OCI-LY7 (cell line): Measurements from ENCODE around the gene CD28. TPM values are rescaled to one million over a fixed set of nuclear protein-coding genes. Genes with fewer than 3 reads are reported as not detected.

Experiments used
- BruUV-seq: library from RNA; stranded (reverse); fragments of 400-500 nt; replicated peaks from 2 replicates; lab custom pipeline; 2021; lab: Mats Ljungman, UMichigan
- CTCF ChIA-PET: fragments of 300-600 bp; sonication (Branson Sonifier 250); formaldehyde crosslinking; loops from one replicate; lab custom pipeline; 2022; ENCODE audit warnings: antibody characterized with exemption; ENCODE audit not compliant: unreplicated experiment; lab: Charles Lee
- POLR2A ChIA-PET: fragments of 300-600 bp; sonication (Branson Sonifier 250); formaldehyde crosslinking; loops from one replicate; lab custom pipeline; 2022; ENCODE audit warnings: antibody characterized with exemption; lab: Charles Lee
- DNase-seq: peaks from one replicate; pipeline ENCODE4 v3.0.0-alpha.2; 2015; ENCODE audit warnings: low spot score
- H2AFZ ChIP-seq: fragments of 200-600 bp; sonication (generic), shearing (Covaris generic); 2 replicates; pipeline ENCODE4 v1.6.1; 2014; ENCODE audit warnings: mild to moderate bottlenecking, antibody characterized with exemption, low read length, moderate library complexity
- H3K27ac ChIP-seq: fragments of 200-600 bp; sonication (generic); 2 replicates; pipeline ENCODE4 v1.5.1; 2014; ENCODE audit warnings: mixed run types, low read depth, mild to moderate bottlenecking, moderate library complexity, low read length, inconsistent platforms; ENCODE audit not compliant: poor library complexity, severe bottlenecking
- H3K36me3 ChIP-seq: fragments of 200-600 bp; sonication (generic); 2 replicates; pipeline ENCODE4 v1.6.1; 2014; ENCODE audit warnings: mild to moderate bottlenecking, antibody characterized with exemption, low read length, moderate library complexity, mixed read lengths; ENCODE audit not compliant: insufficient read depth
- H3K4me1 ChIP-seq: fragments of 200-600 bp; sonication (generic); 2 replicates; pipeline ENCODE4 v1.5.1; 2014; ENCODE audit warnings: mild to moderate bottlenecking, low read length; ENCODE audit not compliant: insufficient read depth, poor library complexity, severe bottlenecking
- H3K4me2 ChIP-seq: fragments of 200-600 bp; sonication (generic); 2 replicates; pipeline ENCODE4 v1.6.1; 2014; ENCODE audit warnings: mild to moderate bottlenecking, low read length
- H3K4me3 ChIP-seq: fragments of 200-600 bp; sonication (generic); 2 replicates; pipeline ENCODE4 v1.5.1; 2014; ENCODE audit warnings: mild to moderate bottlenecking, low read depth, low read length; ENCODE audit not compliant: poor library complexity, severe bottlenecking
- H3K79me2 ChIP-seq: fragments of 200-600 bp; sonication (generic); 2 replicates; pipeline ENCODE4 v1.6.1; 2016; ENCODE audit warnings: low read depth, mild to moderate bottlenecking, low read length, moderate library complexity, mixed read lengths; ENCODE audit not compliant: insufficient read depth
- H3K9me2 ChIP-seq: fragments of 200-600 bp; sonication (generic); 2 replicates; pipeline ENCODE4 v1.6.1; 2016; ENCODE audit warnings: mild to moderate bottlenecking, low read length, mixed read lengths; ENCODE audit not compliant: insufficient read depth
- H3K9me3 ChIP-seq: fragments of 200-600 bp; sonication (generic); 2 replicates; pipeline ENCODE4 v1.6.1; 2014; ENCODE audit warnings: mild to moderate bottlenecking, mixed run types, low read length, mixed read lengths
- H4K20me1 ChIP-seq: fragments of 200-600 bp; sonication (generic); 2 replicates; pipeline ENCODE4 v1.6.1; 2014; ENCODE audit warnings: mild to moderate bottlenecking, antibody characterized with exemption, low read length, moderate library complexity, mixed read lengths; ENCODE audit not compliant: insufficient read depth
- EZH2phosphoT487 ChIP-seq: fragments of 200-600 bp; sonication (generic); IDR thresholded peaks from 2 replicates; pipeline ENCODE4 v1.6.1; 2018; ENCODE audit warnings: low read depth, borderline replicate concordance, mild to moderate bottlenecking, mixed run types, antibody characterized with exemption, low read length, moderate library complexity, mixed read lengths
- intact Hi-C: fragments of 100-400 bp; cut with micrococcal nuclease; formaldehyde crosslinking; loops from one replicate; pipeline ENCODE4 v1.10.0; 2022; ENCODE audit not compliant: unreplicated experiment
- total RNA-seq, 2 experiments: library from RNA; depleted of rRNA in 1 of 2; stranded (reverse); fragments of >200 nt in 1 of 2; shearing (Covaris generic) in 1 of 2; gene quantifications; 2 replicates each; pipeline ENCODE4 v1.2.3, GENCODE V29; 2014 to 2022
- TF ChIP-seq, protein P1 (sequence below): fragments of 200-600 bp; sonication (generic); conservative IDR thresholded peaks from 2 replicates; pipeline ENCODE4 v1.5.1; 2014; ENCODE audit warnings: mild to moderate bottlenecking, antibody characterized with exemption, low read length, moderate library complexity, mixed read lengths

CD28 gene
- total RNA-seq, 2 experiments from 2014 or later: 0.92 to 44.6 TPM

DNA sequence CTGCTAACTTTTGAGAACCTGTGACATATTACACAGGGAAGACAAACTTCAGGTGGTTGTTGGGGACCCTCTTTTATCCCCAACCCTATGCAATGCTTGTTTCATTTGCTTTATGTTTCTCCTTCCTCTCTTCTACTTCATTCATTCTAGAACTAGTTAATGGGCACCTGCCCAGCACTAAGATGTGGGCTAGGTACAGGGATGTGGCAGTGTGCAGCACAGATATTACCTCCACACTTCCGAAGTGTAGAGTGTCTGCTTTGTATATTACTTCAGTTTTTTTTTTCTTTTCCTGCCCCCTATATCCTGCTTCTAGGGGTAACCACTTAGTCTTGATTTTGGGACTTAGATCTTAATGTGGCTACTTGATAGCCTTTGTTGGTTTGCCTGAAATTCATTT lies 35.1 kb downstream of the CD28 start:
- Histone ChIP-seq H2AFZ (peak overlapping the region; percentile 41; the same call in 1 of the 2 replicates), H3K36me3 (peaks cover 49% of the 10 kb centered on the region), H4K20me1 (no peaks in the 10 kb centered on the region), H3K27ac (peak overlapping the region; percentile 44), H3K4me1 (peaks cover 24% of the 10 kb centered on the region), H3K9me2 (no peaks in the 10 kb centered on the region), H3K9me3 (peaks cover 6% of the 10 kb centered on the region; the same call in 1 of the 2 replicates), H3K79me2 (no peaks in the 10 kb centered on the region), H3K4me2 (peak overlapping the region; percentile 54), H3K4me3 (peak overlapping the region; percentile 9)
- no peak for TF ChIP-seq EZH2phosphoT487
- TF ChIP-seq, protein P1, sequence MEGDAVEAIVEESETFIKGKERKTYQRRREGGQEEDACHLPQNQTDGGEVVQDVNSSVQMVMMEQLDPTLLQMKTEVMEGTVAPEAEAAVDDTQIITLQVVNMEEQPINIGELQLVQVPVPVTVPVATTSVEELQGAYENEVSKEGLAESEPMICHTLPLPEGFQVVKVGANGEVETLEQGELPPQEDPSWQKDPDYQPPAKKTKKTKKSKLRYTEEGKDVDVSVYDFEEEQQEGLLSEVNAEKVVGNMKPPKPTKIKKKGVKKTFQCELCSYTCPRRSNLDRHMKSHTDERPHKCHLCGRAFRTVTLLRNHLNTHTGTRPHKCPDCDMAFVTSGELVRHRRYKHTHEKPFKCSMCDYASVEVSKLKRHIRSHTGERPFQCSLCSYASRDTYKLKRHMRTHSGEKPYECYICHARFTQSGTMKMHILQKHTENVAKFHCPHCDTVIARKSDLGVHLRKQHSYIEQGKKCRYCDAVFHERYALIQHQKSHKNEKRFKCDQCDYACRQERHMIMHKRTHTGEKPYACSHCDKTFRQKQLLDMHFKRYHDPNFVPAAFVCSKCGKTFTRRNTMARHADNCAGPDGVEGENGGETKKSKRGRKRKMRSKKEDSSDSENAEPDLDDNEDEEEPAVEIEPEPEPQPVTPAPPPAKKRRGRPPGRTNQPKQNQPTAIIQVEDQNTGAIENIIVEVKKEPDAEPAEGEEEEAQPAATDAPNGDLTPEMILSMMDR: no peak
- no TSS peak for BruUV-seq
- ChIA-PET CTCF (interaction anchor here (1.2 kb wide), 1 partner anchor 13 kb away, joined by 4 read pairs; no protein-coding TSS in a partner anchor), POLR2A (interaction anchor here (0.7 to 4.6 kb wide), 11 partner anchors 7 to 272 kb away, joined by 3 to 21 read pairs (median 5); partner anchors contain the start of gene CTLA4)
- DNase-seq: peak; percentile 13
- intact Hi-C loops: no loop called here

DNA sequence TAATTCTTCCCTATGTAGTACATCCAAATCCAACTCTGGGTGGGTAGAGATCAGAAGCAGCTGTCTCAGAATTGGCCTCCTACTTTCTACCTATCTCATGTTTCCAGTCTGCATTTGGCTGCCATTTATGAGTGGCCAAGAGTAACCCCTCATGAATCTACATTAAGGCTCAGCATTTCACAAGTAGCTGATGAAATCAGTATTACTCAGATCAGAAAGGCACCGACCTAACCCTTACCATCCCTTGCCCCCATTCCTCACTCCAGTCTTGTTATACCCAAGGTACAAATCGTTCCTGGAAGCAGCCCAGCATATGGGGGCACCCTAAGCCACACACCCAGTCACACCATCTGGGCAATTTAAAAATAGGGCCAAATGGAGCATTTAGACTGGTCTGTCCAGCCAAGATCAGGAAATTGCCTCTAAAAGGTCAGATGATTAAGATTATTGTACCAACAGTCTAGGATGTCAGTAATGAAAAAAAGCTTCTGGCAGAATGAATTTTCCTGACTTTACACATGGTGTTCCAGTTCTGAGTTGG lies 37.1 kb downstream of the CD28 start:
- TF ChIP-seq, protein P1: no peak
- TF ChIP-seq EZH2phosphoT487: no peak
- Histone ChIP-seq H3K4me2 (no peak overlapping the region), H3K79me2 (no peaks in the 10 kb centered on the region), H3K4me3 (no peak overlapping the region), H3K27ac (no peak overlapping the region), H3K4me1 (peaks cover 24% of the 10 kb centered on the region), H2AFZ (no peak overlapping the region), H3K9me3 (peaks cover 6% of the 10 kb centered on the region; the same call in 1 of the 2 replicates), H4K20me1 (no peaks in the 10 kb centered on the region), H3K36me3 (peaks cover 29% of the 10 kb centered on the region), H3K9me2 (no peaks in the 10 kb centered on the region)
- no TSS peak for BruUV-seq
- ChIA-PET CTCF (no interaction called here), POLR2A (no interaction called here)
- intact Hi-C loops: no loop called here
- DNase-seq: no peak

DNA sequence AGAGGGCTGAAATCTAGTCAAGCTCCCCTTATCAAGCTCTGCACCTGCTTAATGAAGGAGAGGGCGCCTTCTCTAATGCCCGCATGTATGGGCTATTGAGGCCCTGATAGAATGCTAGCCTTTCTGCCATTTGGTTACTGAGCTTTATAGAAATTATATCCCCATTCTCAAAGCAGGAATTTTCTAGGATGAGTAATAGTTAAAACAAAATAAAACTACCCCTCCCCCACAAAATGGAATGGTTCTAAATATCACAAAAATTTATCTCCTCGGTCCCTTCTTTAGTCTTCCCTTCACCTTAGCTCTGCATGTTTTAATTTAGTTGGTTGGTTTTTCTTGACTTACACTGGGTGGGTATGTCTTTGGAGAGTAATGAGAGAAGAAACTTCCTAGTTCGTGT lies 37.7 kb downstream of the CD28 start:
- TF ChIP-seq, protein P1: no peak
- no peak for TF ChIP-seq EZH2phosphoT487
- ChIA-PET CTCF (no interaction called here), POLR2A (interaction anchor here (0.7 kb wide), 1 partner anchor 23 kb away, joined by 4 read pairs; no protein-coding TSS in a partner anchor)
- intact Hi-C loops: no loop called here
- H2AFZ ChIP-seq: no peak overlapping the region
- no peak overlapping the region for H3K27ac ChIP-seq
- H4K20me1 ChIP-seq: no peaks in the 10 kb centered on the region
- H3K36me3 ChIP-seq: peaks cover 24% of the 10 kb centered on the region
- no TSS peak for BruUV-seq
- H3K79me2 ChIP-seq: no peaks in the 10 kb centered on the region
- H3K4me2 ChIP-seq: no peak overlapping the region
- no peak overlapping the region for H3K4me3 ChIP-seq
- peaks cover 6% of the 10 kb centered on the region; the same call in 1 of the 2 replicates for H3K9me3 ChIP-seq
- no peak for DNase-seq
- no peaks in the 10 kb centered on the region for H3K9me2 ChIP-seq
- peaks cover 24% of the 10 kb centered on the region for H3K4me1 ChIP-seq
